Keratinocyte (primary cell): Measurements from ENCODE around the gene STK33. TPM values are rescaled to one million over a fixed set of nuclear protein-coding genes. Genes with fewer than 3 reads are reported as not detected.

Experiments
- DNase-seq: peaks from one replicate; pipeline ENCODE4 v3.0.0-alpha.2; 2011; ENCODE audit warnings: low read depth, missing footprints, low spot score
- FAIRE-seq: peaks from 2 replicates; lab custom pipeline; 2011; peaks lifted over from hg19 to GRCh38; lab: Jason Lieb, UNC
- H2AFZ ChIP-seq: 2 replicates; pipeline ENCODE4 v1.6.0; 2012; ENCODE audit warnings: low read length, control low read depth, inconsistent platforms; ENCODE audit not compliant: control insufficient read depth
- H3K27ac ChIP-seq: 2 replicates; pipeline ENCODE4 v1.5.1; 2011; ENCODE audit warnings: low read length; ENCODE audit not compliant: control insufficient read depth, insufficient read depth
- H3K27me3 ChIP-seq: 3 replicates; pipeline ENCODE4 v1.6.0; 2011; ENCODE audit warnings: low read length; ENCODE audit not compliant: control insufficient read depth, insufficient read depth; ENCODE audit errors: extremely low read depth
- H3K36me3 ChIP-seq, 2 experiments: 2 replicates in 1 of 2; 3 replicates in 1 of 2; pipeline ENCODE4 v1.5.1; 2011; ENCODE audit warnings: low read length in 2 of 2, mild to moderate bottlenecking in 1 of 2; ENCODE audit not compliant: control insufficient read depth in 2 of 2, insufficient read depth in 2 of 2; ENCODE audit errors: extremely low read depth in 1 of 2
- H3K4me1 ChIP-seq: 3 replicates; pipeline ENCODE4 v1.5.1; 2011; ENCODE audit warnings: low read length; ENCODE audit not compliant: control insufficient read depth, insufficient read depth; ENCODE audit errors: extremely low read depth
- H3K4me2 ChIP-seq: 3 replicates; pipeline ENCODE4 v1.6.0; 2011; ENCODE audit warnings: low read depth, low read length; ENCODE audit not compliant: control insufficient read depth, insufficient read depth; ENCODE audit errors: extremely low read depth
- H3K4me3 ChIP-seq, 3 experiments: fragments of 200-600 bp in 1 of 3; sonication (generic) in 1 of 3; 2 replicates in 2 of 3; 3 replicates in 1 of 3; pipeline ENCODE4 v1.5.1; 2011 to 2016; ENCODE audit warnings: low read length in 3 of 3, mild to moderate bottlenecking in 3 of 3, control low read depth in 2 of 3, inconsistent platforms in 1 of 3, low read depth in 1 of 3, mixed read lengths in 1 of 3, mixed run types in 1 of 3, moderate library complexity in 1 of 3; ENCODE audit not compliant: control insufficient read depth in 2 of 3, insufficient read depth in 2 of 3; ENCODE audit errors: extremely low read depth in 1 of 3
- H3K79me2 ChIP-seq: 2 replicates; pipeline ENCODE4 v1.6.0; 2012; ENCODE audit warnings: low read length; ENCODE audit not compliant: control insufficient read depth, insufficient read depth
- H3K9ac ChIP-seq: 3 replicates; pipeline ENCODE4 v1.6.0; 2011; ENCODE audit warnings: low read length; ENCODE audit not compliant: control insufficient read depth, insufficient read depth; ENCODE audit errors: extremely low read depth
- H3K9me1 ChIP-seq: 3 replicates; pipeline ENCODE4 v1.6.0; 2011; ENCODE audit warnings: low read length; ENCODE audit not compliant: control insufficient read depth, insufficient read depth; ENCODE audit errors: extremely low read depth
- H3K9me3 ChIP-seq: 2 replicates; pipeline ENCODE4 v1.5.1; 2012; ENCODE audit warnings: low read depth, low read length; ENCODE audit not compliant: control insufficient read depth
- H4K20me1 ChIP-seq: 3 replicates; pipeline ENCODE4 v1.6.0; 2011; ENCODE audit warnings: low read length; ENCODE audit not compliant: control insufficient read depth, insufficient read depth; ENCODE audit errors: extremely low read depth
- EZH2 ChIP-seq: IDR thresholded peaks from one replicate; pipeline ENCODE4 v1.6.1; 2012; ENCODE audit warnings: inconsistent platforms, mild to moderate bottlenecking, low read length, moderate library complexity
- dilution Hi-C: fragments of 300-500 bp; cut with MboI; formaldehyde crosslinking; loops from one replicate; pipeline ENCODE4 v1.7.0; 2020; ENCODE audit warnings: low sequenced_read_pairs; ENCODE audit not compliant: extremely low pct_ligation_motif_present
- polyA plus RNA-seq, 5 experiments: library from polyadenylated mRNA; depleted of rRNA in 3 of 5; stranded (reverse) in 3 of 5; stranded (forward) in 1 of 5; unstranded in 1 of 5; fragments of >200 nt; gene quantifications; 1 replicate in 1 of 5; 2 replicates in 3 of 5; 3 replicates in 1 of 5; pipeline versions ENCODE4 v1.2.1 to v1.2.3, GENCODE V29; 2011 to 2012; ENCODE audit warnings: missing spikeins in 2 of 5, low read depth in 1 of 5, low replicate concordance in 1 of 5
- TF ChIP-seq, protein P1 (sequence below), 3 experiments: IDR thresholded peaks in 1 of 3; conservative IDR thresholded peaks in 1 of 3; optimal IDR thresholded peaks in 1 of 3; 2 replicates in 2 of 3; 3 replicates in 1 of 3; pipeline versions ENCODE3 to v1.5.1; 2011; ENCODE audit warnings: low read length in 3 of 3, mild to moderate bottlenecking in 3 of 3, moderate library complexity in 2 of 3, control low read depth in 1 of 3, inconsistent platforms in 1 of 3; ENCODE audit not compliant: insufficient read depth in 2 of 3; ENCODE audit errors: extremely low read depth in 1 of 3

STK33 gene
- polyA plus RNA-seq, 1 donor (not counting 4 experiments of a cell fraction or from before 2014, with no cell fraction given): 0.05 TPM

DNA sequence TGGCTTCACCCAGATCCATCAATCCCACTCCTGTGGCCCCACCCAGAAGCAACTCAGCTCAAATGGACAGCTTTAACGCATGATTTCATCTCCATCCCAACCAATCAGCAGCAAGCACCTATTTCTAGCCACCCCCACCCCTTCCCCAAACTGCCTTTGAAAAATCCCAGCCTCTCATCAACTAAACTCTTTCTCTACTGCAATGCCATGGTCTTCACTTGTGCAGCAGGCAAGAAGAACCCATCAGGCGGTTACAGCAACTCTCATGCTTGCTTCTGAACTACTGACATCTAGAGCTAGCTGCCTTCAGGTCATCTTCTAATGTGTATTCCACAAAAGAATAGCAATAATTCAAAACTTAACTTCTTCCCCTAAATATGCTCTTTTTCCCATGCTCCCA, 42.1 kb upstream of the STK33 start:
- TF ChIP-seq, protein P1, sequence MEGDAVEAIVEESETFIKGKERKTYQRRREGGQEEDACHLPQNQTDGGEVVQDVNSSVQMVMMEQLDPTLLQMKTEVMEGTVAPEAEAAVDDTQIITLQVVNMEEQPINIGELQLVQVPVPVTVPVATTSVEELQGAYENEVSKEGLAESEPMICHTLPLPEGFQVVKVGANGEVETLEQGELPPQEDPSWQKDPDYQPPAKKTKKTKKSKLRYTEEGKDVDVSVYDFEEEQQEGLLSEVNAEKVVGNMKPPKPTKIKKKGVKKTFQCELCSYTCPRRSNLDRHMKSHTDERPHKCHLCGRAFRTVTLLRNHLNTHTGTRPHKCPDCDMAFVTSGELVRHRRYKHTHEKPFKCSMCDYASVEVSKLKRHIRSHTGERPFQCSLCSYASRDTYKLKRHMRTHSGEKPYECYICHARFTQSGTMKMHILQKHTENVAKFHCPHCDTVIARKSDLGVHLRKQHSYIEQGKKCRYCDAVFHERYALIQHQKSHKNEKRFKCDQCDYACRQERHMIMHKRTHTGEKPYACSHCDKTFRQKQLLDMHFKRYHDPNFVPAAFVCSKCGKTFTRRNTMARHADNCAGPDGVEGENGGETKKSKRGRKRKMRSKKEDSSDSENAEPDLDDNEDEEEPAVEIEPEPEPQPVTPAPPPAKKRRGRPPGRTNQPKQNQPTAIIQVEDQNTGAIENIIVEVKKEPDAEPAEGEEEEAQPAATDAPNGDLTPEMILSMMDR (optimal IDR thresholded peaks at IDR 0.05 in 1 of 3, IDR thresholded peaks at IDR 0.05 in 1 of 3, conservative IDR thresholded peaks at IDR 0.05 in 1 of 3; ENCODE audit: extremely low read depth in 1 of 3, insufficient read depth in 2 of 3, low read length in 3 of 3): no peak
- TF ChIP-seq EZH2: no peak
- no peaks in the 10 kb centered on the region for H3K79me2 ChIP-seq
- FAIRE-seq (no peak), DNase-seq (no peak)
- dilution Hi-C loops: no loop called here
- H2AFZ ChIP-seq: no peak overlapping the region
- H3K27me3 ChIP-seq: no peaks in the 10 kb centered on the region
- H3K4me2 ChIP-seq: no peak overlapping the region
- H3K9ac ChIP-seq: no peak overlapping the region
- peaks cover 12 to 19% of the 10 kb centered on the region in 2 experiments for H3K36me3 ChIP-seq
- H3K9me1 ChIP-seq: no peaks in the 10 kb centered on the region
- no peaks in the 10 kb centered on the region for H3K4me1 ChIP-seq
- H3K4me3 ChIP-seq: no peak overlapping the region
- no peak overlapping the region for H3K27ac ChIP-seq
- H3K9me3 ChIP-seq: no peaks in the 10 kb centered on the region
- no peaks in the 10 kb centered on the region for H4K20me1 ChIP-seq

DNA sequence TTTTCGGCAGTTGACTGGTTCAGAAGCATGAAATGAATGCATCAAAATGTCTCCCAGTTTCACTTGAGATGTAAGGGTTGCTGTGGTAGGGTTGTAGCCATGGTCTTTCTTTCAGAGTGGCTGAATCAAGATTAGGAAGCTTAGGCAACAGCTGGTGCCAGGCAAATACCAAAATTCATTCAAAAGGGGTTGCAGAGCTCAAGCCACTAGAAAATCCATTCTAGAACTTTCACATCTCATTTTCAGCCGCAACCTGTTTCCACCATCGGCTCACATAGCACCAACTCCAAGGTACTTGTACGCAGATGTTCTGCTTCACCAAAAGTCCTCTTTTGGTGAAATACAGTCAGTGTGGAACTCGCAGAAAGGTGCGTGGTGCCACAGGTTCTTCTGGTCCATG, 40.5 kb upstream of the STK33 start:
- no peaks in the 10 kb centered on the region for H3K4me1 ChIP-seq
- H3K4me3 ChIP-seq: no peak overlapping the region
- no peak overlapping the region for H2AFZ ChIP-seq
- H3K9ac ChIP-seq: no peak overlapping the region
- H3K27me3 ChIP-seq: no peaks in the 10 kb centered on the region
- no peaks in the 10 kb centered on the region for H3K9me1 ChIP-seq
- no peaks in the 10 kb centered on the region for H3K9me3 ChIP-seq
- no peaks in the 10 kb centered on the region for H4K20me1 ChIP-seq
- H3K36me3 ChIP-seq: peaks cover 9 to 13% of the 10 kb centered on the region in 2 experiments
- TF ChIP-seq, protein P1 (optimal IDR thresholded peaks at IDR 0.05 in 1 of 3, IDR thresholded peaks at IDR 0.05 in 1 of 3, conservative IDR thresholded peaks at IDR 0.05 in 1 of 3; ENCODE audit: extremely low read depth in 1 of 3, insufficient read depth in 2 of 3, low read length in 3 of 3): no peak
- TF ChIP-seq EZH2: no peak
- DNase-seq (no peak), FAIRE-seq (no peak)
- no peaks in the 10 kb centered on the region for H3K79me2 ChIP-seq
- no peak overlapping the region for H3K27ac ChIP-seq
- H3K4me2 ChIP-seq: no peak overlapping the region
- dilution Hi-C loops: no loop called here
